Measurements from ENCODE around the gene KMT2B.

Gene KMT2B

GRCh38 chr19:35756377-35757230 lies 38.8 kb downstream of the KMT2B start, which contains the start of gene HSPB6:
Gene HSPB6, minus strand, starts transcription at chr19:35757029. Its CDS starts 21 bp downstream, at chr19:35757008.
- ATAC-seq (ENCODE audit: low read depth) (no peak), DNase-seq (ENCODE audit: low spot score) (peak; percentile 45)
- peaks cover 28% of the 10 kb centered on the region for H3K36me3 ChIP-seq (ENCODE audit: low read depth)
- H3K4me1 ChIP-seq (ENCODE audit: insufficient read depth, poor library complexity, severe bottlenecking): no peaks in the 10 kb centered on the region
- H3K9me3 ChIP-seq (ENCODE audit: severe bottlenecking): no peaks in the 10 kb centered on the region
- no peak for TF ChIP-seq CTCF (IDR thresholded peaks at IDR 0.05; ENCODE audit: poor library complexity, severe bottlenecking)
- H3K27me3 ChIP-seq (ENCODE audit: insufficient read depth, poor library complexity, severe bottlenecking): no peaks in the 10 kb centered on the region
- H3K27ac ChIP-seq (ENCODE audit: poor library complexity, severe bottlenecking): peak within 1 kb of the TSS; percentile 71
- peak within 1 kb of the TSS; percentile 89 for H3K4me3 ChIP-seq (ENCODE audit: severe bottlenecking)

GRCh38 chr19:35757231-35757748 lies 39.5 kb downstream of the KMT2B start:
- H3K27ac ChIP-seq (ENCODE audit: poor library complexity, severe bottlenecking): peak overlapping the region; percentile 71
- no peaks in the 10 kb centered on the region for H3K4me1 ChIP-seq (ENCODE audit: insufficient read depth, poor library complexity, severe bottlenecking)
- DNase-seq (ENCODE audit: low spot score) (peak; percentile 61), ATAC-seq (ENCODE audit: low read depth) (peak; percentile 15)
- no peaks in the 10 kb centered on the region for H3K9me3 ChIP-seq (ENCODE audit: severe bottlenecking)
- H3K27me3 ChIP-seq (ENCODE audit: insufficient read depth, poor library complexity, severe bottlenecking): no peaks in the 10 kb centered on the region
- H3K36me3 ChIP-seq (ENCODE audit: low read depth): peaks cover 34% of the 10 kb centered on the region
- peak overlapping the region; percentile 89 for H3K4me3 ChIP-seq (ENCODE audit: severe bottlenecking)
- TF ChIP-seq CTCF (IDR thresholded peaks at IDR 0.05; ENCODE audit: poor library complexity, severe bottlenecking): no peak

- no peak for TF ChIP-seq CTCF (IDR thresholded peaks at IDR 0.05; ENCODE audit: poor library complexity, severe bottlenecking)
- Histone ChIP-seq H3K36me3 (ENCODE audit: low read depth) (peaks cover 37% of the 10 kb centered on the region), H3K4me1 (ENCODE audit: insufficient read depth, poor library complexity, severe bottlenecking) (no peaks in the 10 kb centered on the region), H3K4me3 (ENCODE audit: severe bottlenecking) (peak within 1 kb of the TSS; percentile 89), H3K27ac (ENCODE audit: poor library complexity, severe bottlenecking) (peak within 1 kb of the TSS; percentile 71), H3K27me3 (ENCODE audit: insufficient read depth, poor library complexity, severe bottlenecking) (no peaks in the 10 kb centered on the region), H3K9me3 (ENCODE audit: severe bottlenecking) (no peaks in the 10 kb centered on the region)
- peak; percentile 98 for DNase-seq (ENCODE audit: low spot score)
- ATAC-seq (ENCODE audit: low read depth): peak; percentile 96
Observed at GRCh38 chr19:35757749-35758608, 40.2 kb downstream of the KMT2B start, which contains the start of gene PROSER3. Gene PROSER3, plus strand, starts transcription at chr19:35758176. Its CDS starts 40 bp downstream, at chr19:35758216.

GRCh38 chr19:35759697-35760096 lies 41.9 kb downstream of the KMT2B start:
- Histone ChIP-seq H3K4me1 (ENCODE audit: insufficient read depth, poor library complexity, severe bottlenecking) (no peaks in the 10 kb centered on the region), H3K4me3 (ENCODE audit: severe bottlenecking) (no peak overlapping the region), H3K27me3 (ENCODE audit: insufficient read depth, poor library complexity, severe bottlenecking) (no peaks in the 10 kb centered on the region), H3K36me3 (ENCODE audit: low read depth) (peaks cover 46% of the 10 kb centered on the region), H3K9me3 (ENCODE audit: severe bottlenecking) (no peaks in the 10 kb centered on the region), H3K27ac (ENCODE audit: poor library complexity, severe bottlenecking) (no peak overlapping the region)
- DNase-seq (ENCODE audit: low spot score) (no peak), ATAC-seq (ENCODE audit: low read depth) (no peak)
- TF ChIP-seq CTCF (IDR thresholded peaks at IDR 0.05; ENCODE audit: poor library complexity, severe bottlenecking): no peak

Data from RWPE2 (cell line).